ENCODE data around the gene ENTPD3.
"Not testable (repeated sequence)": the region's sequence is repeated elsewhere in the genome, so short reads cannot be mapped to it uniquely, and the experiment has no call there.

ENTPD3 gene

DNA sequence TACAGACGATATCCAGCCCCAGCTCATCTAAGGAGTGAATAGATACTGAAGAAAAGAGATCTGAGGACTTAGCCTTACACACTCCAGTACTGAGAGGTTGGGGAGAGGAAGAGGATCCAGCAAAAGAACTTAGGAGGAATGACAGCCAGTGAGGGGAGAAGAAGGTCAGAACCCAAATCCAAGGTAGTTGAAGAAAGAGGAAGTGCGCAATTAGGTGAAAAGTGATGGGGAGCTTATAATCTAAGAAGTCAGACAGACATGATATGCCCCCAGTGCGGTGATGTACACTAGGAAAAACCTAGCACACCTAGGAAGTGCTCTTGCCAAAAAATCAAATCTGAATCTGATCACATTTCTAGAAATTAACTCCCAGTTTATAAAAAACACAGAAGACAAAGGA lies 20.6 kb downstream of the ENTPD3 start:
- DNase-seq, result no peak

GRCh38 chr3:40414270-40414669 lies 27.3 kb downstream of the ENTPD3 start:
- DNase-seq, result no peak

DNA sequence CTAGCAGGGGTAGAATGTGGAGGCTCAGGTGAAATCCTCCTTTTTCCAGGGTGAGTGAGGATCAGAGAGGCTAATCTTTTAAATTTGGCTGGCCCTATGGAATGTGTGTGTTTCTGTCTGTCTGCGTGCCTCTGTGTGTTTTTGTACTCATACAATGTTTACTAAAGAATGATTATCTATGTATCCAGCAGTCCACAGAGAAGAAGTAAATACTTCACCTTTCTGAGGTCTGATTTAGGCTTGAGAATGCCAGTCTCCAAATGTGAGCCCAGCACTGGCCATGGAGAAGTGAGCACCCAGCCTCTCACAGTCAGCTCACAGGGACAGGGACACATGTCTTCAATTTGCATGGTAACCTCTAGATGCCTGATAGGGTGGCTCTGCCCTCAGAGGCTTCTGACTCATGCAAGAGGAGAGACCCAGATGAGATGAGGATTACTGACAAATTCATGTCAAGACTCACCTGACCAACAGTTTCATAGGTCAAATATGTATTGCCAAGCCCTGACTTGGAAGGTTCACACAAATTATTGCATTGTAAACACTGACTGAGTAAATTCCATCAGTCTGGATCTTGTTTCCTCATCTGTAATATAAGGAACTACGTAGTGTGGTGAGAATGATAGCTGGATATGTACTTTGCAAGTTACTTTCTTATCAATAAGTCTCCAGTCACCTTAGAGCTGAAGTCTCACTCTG lies 31.0 kb downstream of the ENTPD3 start:
- no peak for DNase-seq

DNA sequence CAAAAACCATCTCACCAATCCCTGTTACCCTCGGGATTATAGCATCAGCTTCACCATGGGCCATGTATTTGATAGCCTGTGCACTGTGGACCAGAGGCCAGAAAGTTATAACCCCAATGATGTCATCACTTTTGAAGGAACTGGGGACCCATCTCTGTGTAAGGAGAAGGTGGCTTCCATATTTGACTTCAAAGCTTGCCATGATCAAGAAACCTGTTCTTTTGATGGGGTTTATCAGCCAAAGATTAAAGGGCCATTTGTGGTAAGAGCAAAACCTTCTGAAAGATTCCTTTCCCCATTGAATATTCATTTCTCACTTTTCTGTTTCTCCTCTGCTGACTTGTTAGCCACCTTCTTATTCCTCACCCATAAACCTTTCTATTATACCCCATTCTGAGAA lies 35.9 kb downstream of the ENTPD3 start:
- no peak for DNase-seq

GRCh38 chr3:40427045-40427669 lies 40.2 kb downstream of the ENTPD3 start:
- no peak for DNase-seq

GRCh38 chr3:40432793-40433192 lies 45.8 kb downstream of the ENTPD3 start:
- no peak for DNase-seq

- no peak for DNase-seq
Measured at GRCh38 chr3:40437889-40438288, 50.9 kb downstream of the ENTPD3 start.

DNA sequence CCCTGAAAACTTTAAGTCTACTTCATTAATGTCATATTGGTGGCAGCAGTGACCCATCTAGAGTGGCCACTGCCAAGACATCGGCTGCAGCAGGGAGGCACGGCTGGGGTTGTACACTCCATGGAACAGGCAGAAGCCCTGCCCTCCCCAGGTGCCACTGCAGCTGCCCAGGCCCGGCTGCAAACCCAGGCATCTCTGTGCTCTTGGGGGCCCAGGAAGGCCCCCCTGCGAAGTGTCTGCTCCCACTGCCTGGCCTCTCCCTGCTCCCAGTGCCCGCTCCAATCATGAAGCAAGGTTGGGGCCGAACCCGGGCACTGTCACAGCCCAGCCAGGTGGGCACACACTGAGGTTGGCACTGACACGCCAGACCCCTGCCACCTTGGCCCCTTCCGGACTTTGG lies 58.1 kb downstream of the ENTPD3 start:
- no peak for DNase-seq

GRCh38 chr3:40445880-40446279 lies 58.9 kb downstream of the ENTPD3 start:
- DNase-seq, result no peak

- no peak for DNase-seq
Measured at GRCh38 chr3:40450438-40450837, 63.5 kb downstream of the ENTPD3 start.

DNA sequence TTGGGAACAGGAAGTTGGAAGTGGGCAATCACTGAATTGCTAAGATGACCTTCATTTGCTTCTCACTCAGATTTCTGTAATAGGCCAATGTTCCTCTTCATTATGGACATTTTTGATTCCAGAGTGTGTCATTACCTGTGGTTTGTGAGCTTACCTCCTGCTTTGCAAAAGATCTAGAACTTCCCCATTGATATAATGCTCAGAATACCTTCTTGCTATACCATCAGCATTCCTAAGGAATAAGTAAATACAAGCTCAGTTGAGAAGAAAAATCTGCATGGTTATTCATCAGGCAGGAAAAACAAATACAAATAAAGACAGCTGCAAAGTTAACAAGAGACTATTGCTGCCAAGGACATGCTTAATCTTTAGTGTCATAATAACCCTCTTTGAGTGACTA lies 64.6 kb downstream of the ENTPD3 start:
- DNase-seq, result no peak

DNA sequence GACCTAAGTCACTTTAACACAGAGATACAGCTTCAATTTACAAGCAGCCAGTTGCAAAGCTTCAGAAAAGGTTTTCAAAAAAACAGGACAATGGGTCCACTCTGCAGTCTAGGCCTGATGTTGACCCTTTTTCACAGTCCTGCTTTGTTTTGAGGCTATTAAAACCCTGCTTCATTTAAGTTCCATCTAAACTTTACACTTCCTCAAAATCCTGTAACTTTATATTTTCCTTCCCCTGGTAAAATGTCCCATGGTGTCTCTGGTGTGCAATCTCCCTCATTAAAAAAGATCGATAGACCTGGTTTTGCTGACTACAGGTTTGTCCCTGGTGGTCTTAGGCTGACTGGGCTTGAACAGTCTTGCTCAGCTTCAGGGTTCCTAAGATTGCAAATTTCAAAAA lies 65.1 kb downstream of the ENTPD3 start:
- no peak for DNase-seq

DNA sequence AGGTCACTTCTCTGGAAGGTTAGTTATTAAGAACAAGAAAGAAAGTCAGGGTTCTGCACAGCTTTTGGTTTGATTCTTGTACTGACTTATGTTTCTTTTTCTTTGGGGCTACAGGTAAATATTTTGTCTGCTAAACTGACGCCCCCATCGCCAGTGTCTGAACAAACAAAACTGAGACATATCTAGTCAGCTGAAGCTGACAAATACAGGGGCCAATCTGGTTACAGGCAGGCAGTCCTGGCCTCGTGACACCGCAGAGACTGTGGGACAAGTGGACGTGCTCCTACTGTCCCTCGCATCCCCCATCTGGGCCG lies 65.5 kb downstream of the ENTPD3 start:
- DNase-seq, result no peak

DNA sequence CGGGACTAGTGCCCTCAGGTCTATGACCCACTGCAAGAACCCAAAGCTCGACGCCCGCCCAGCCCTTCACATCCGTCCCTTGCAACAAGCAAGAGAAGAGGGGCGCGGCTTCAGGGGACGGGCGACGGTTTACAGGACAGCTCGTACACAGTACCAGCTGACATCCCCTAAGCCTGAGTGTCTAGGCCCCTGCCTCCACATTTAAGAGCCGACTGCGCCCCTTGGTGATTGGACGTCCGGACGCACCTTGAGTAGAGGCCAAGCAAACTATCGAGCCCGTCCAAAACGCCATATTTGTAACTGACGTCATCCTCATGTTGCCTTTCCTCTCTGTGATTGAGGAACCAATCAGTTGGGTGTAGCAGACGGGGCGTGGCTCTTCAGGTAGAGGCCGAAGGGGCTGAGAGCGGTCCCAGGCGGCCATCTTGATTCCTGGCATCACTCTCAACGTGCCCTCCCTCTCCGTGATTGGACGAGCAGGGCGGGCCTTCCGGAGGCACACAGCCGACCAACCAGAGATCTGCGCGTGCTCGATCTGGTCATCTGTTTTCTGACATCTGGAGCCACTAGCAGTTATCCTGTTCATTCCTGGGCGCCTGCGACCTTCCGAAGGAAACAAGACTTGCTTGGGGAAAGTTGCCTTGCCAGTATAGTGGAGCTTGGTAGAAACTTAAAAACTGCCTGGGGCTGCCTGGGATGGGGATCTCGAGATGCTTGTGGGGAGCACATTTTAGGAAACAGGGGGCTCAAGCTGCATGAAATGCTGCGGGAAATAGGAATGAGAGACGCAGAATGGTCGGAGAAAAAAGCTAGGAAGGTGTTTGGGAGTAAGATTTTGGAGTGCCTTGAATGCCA lies 66.1 kb downstream of the ENTPD3 start:
- peak; percentile 95 for DNase-seq

DNA sequence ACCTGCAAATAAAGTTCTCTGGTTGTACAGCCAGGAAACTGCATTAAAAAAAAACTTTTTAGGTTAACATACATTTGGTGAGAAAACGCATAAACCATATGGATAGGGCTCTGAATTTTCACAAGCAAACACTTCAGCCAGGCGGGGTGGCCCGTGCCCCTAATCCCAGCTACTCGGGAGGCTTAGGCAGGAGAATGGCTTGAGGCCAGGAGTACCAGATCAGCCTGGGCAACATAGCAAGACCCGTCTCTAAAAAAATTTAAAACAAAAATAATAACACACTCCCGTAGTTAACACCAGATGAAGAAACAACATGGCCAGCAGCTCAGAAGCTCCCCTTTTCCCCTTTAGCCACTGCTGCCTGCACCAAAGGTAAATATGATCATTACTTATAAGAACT lies 66.9 kb downstream of the ENTPD3 start:
- no peak for DNase-seq

DNA sequence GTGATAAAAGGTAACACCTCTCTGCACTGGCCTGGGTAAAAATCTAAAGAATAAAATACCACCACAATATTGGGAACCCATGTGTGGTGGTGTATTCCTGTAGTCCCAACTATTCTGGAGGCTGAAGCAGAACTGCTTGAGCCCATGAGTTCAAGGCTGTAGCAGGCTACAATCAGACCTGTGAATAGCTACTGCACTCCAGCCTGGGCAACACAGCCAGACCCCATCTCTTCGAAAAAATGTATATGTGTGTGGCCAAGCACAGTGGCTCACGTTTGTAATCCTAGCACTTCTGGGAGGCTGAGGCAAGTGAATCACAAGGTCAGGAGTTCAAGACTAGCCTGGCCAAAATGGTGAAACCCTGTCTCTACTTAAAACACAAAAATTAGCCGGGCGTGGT lies 68.3 kb downstream of the ENTPD3 start:
- no peak for DNase-seq

- no peak for DNase-seq
Measured at GRCh38 chr3:40456279-40456939, 69.4 kb downstream of the ENTPD3 start.

DNA sequence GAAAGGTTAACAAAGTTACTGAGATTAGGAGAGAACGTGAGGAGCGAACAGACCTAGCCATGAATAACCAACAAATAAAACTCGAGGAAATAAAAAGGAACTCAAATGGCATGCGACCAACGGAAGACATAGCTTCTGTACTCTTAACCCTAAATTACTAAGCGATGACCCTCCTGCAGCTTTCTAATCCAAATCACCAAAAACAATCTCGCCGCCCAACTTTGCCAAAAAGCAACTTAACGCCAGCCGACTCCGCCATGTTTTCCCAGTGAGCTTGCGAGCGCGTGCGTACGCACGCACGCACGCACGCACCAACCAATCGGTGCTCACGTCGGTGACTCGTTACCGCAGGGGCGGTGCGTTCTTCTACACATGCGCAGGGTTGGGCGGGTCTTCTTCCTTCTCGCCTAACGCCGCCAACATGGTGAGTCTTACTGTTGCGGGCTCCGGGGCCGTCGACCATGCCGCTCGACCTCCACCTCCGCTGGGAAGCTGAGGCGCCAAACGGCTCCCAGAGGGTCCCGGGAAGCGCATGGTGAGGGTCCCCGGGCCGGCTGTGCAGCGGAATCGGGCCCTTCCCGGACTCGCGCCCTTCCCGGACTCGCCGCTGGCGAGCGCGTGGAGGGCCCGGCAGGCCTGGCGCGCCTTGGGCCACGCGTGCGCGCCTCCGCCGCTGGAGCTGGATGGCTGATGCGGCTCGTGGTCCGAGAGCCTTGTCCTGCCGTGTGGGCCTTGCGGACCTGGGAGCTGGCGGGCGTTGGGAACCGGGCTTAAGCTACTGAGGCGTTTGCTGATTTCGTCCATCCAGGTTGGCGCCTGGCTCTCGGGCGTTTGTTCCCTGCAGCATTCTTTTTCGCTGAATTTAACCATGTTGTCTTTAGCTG lies 70.2 kb downstream of the ENTPD3 start, which contains the start of gene RPL14:
Gene RPL14, plus strand, starts transcription at position 400 of the 884 bp plus-strand sequence. Its CDS starts 133 bp downstream, at position 533.
- DNase-seq, result peak; percentile 43

DNA sequence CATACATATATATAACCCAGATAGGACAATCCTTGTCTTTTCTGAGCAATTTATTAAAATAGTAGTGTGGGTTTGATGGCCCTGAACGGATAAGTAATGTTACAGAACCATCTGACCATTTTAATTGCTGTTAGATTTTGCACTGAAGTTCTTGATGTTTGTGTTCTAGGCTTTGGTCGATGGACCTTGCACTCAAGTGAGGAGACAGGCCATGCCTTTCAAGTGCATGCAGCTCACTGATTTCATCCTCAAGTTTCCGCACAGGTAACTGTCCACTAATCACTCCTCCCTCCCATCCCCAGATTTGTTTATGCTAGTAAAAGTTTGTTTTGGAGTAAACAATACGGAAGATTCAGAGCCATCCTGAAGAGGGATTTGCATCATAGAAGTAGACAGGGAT lies 71.5 kb downstream of the ENTPD3 start:
- no peak for DNase-seq

- not testable (repeated sequence) for DNase-seq
Measured at GRCh38 chr3:40460481-40460880, 73.5 kb downstream of the ENTPD3 start.

DNA sequence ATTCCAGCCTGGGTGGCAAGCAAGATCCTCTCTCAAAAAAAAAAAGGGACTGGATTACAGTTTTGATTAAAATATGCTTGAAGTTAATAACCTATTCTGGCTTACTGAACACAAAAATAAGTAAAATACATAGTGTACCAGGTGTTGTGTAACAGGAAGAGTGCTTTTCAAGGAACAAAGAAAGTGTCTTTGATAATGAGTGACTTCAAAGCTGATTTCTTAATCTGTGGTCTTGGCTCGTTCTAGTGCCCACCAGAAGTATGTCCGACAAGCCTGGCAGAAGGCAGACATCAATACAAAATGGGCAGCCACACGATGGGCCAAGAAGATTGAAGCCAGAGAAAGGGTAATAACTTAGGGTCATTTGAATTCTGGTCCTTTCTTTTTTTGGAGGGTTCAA lies 74.2 kb downstream of the ENTPD3 start:
- no peak for DNase-seq

GRCh38 chr3:40462838-40463237 lies 75.9 kb downstream of the ENTPD3 start:
- DNase-seq, result not testable (repeated sequence)

All from NCI-H524 treated with DMSO at 0.1 percent for 48 hours (cell line).